Stimulated activated CD4-positive, alpha-beta T cell treated with anti-CD3 and anti-CD28 coated beads, Interleukin-2, amount 100 ng/mL, for 24 hours (primary cell): ENCODE results near the gene ZFC3H1.

Experiments
- DNase-seq, 2 donors: peaks; one replicate each; pipeline ENCODE4 v3.0.0-alpha.2; 2020

Gene ZFC3H1

GRCh38 chr12:71566655-71567054 is 97.0 kb downstream of the ZFC3H1 start:
- DNase-seq: no peak

- DNase-seq: no peak
Observed at GRCh38 chr12:71565535-71565934, 98.1 kb downstream of the ZFC3H1 start.

GRCh38 chr12:71562676-71563595 is 100.7 kb downstream of the ZFC3H1 start:
- no peak for DNase-seq
